Fibroblast of lung (primary cell): ENCODE results near the gene TMEM178A. TPM values are rescaled to one million over a fixed set of nuclear protein-coding genes. Genes with fewer than 3 reads are reported as not detected.

Experiments
- DNase-seq, 2 donors: peaks; one replicate each; pipeline versions ENCODE4 v3.0.0 to v3.0.0-alpha.2; 2010; ENCODE audit warnings: low read depth in 2 of 2
- H2AFZ ChIP-seq: 2 replicates; pipeline ENCODE4 v1.5.1; 2012; ENCODE audit warnings: low read length, control low read depth, inconsistent platforms
- H3K27ac ChIP-seq: 2 replicates; pipeline ENCODE4 v1.5.1; 2011; ENCODE audit warnings: low read length, control low read depth; ENCODE audit not compliant: insufficient read depth
- H3K27me3 ChIP-seq: 2 replicates; pipeline ENCODE4 v1.5.1; 2011; ENCODE audit warnings: mild to moderate bottlenecking, low read length; ENCODE audit not compliant: control insufficient read depth, insufficient read depth
- H3K36me3 ChIP-seq: 2 replicates; pipeline ENCODE4 v1.5.1; 2011; ENCODE audit warnings: low read length; ENCODE audit not compliant: control insufficient read depth, insufficient read depth
- H3K4me1 ChIP-seq: 2 replicates; pipeline ENCODE4 v1.5.1; 2011; ENCODE audit warnings: low read length; ENCODE audit not compliant: control insufficient read depth, insufficient read depth; ENCODE audit errors: extremely low read depth
- H3K4me2 ChIP-seq: 2 replicates; pipeline ENCODE4 v1.5.1; 2011; ENCODE audit warnings: low read length, control low read depth; ENCODE audit not compliant: insufficient read depth; ENCODE audit errors: extremely low read depth
- H3K4me3 ChIP-seq, 4 experiments: fragments of 200-600 bp in 1 of 4; sonication (generic) in 1 of 4; replicated peaks in 1 of 4; 2 replicates each; pipeline ENCODE4 v1.5.1; 2011 to 2016; ENCODE audit warnings: low read length in 4 of 4, low read depth in 3 of 4, mild to moderate bottlenecking in 3 of 4, control low read depth in 2 of 4, inconsistent platforms in 1 of 4, mixed read lengths in 1 of 4; ENCODE audit not compliant: insufficient read depth in 1 of 4; ENCODE audit errors: control extremely low read depth in 1 of 4
- H3K79me2 ChIP-seq: 2 replicates; pipeline ENCODE4 v1.5.1; 2012; ENCODE audit warnings: mild to moderate bottlenecking, low read length, inconsistent platforms; ENCODE audit not compliant: control insufficient read depth, insufficient read depth
- H3K9ac ChIP-seq: 2 replicates; pipeline ENCODE4 v1.5.1; 2011; ENCODE audit warnings: mild to moderate bottlenecking, low read length, control low read depth; ENCODE audit not compliant: insufficient read depth
- H3K9me3 ChIP-seq: 2 replicates; pipeline ENCODE4 v1.5.1; 2012; ENCODE audit warnings: low read depth, low read length; ENCODE audit not compliant: control insufficient read depth, insufficient read depth
- H4K20me1 ChIP-seq: 2 replicates; pipeline ENCODE4 v1.5.1; 2011; ENCODE audit warnings: low read length; ENCODE audit not compliant: control insufficient read depth, insufficient read depth; ENCODE audit errors: extremely low read depth
- EZH2 ChIP-seq: IDR thresholded peaks from 2 replicates; pipeline ENCODE4 v1.5.1; 2012; ENCODE audit warnings: low read length, control low read depth, mild to moderate bottlenecking; ENCODE audit errors: missing control alignments
- polyA plus RNA-seq, 2 donors: library from polyadenylated mRNA; depleted of rRNA in 1 of 2; stranded (reverse) in 1 of 2; unstranded in 1 of 2; fragments of >200 nt; gene quantifications; 2 replicates each; pipeline ENCODE4 v1.2.1, GENCODE V29; 2011 to 2012; ENCODE audit warnings: missing spikeins in 1 of 2
- total RNA-seq: library from RNA; depleted of rRNA; stranded (reverse); fragments of >200 nt; gene quantifications from 2 replicates; pipeline ENCODE4 v1.2.1, GENCODE V29; 2014
- TF ChIP-seq, protein P1 (sequence below), 2 donors: IDR thresholded peaks in 1 of 2; conservative IDR thresholded peaks in 1 of 2; 1 replicate in 1 of 2; 2 replicates in 1 of 2; pipeline ENCODE4 v1.5.1; 2011 to 2012; ENCODE audit warnings: low read length in 2 of 2, control low read depth in 1 of 2, inconsistent platforms in 1 of 2, low read depth in 1 of 2, mild to moderate bottlenecking in 1 of 2

TMEM178A gene
- total and polyA plus RNA-seq, 2 donors (not counting 1 experiment from before 2014, with no cell fraction given): 1.5 to 6.9 TPM

DNA sequence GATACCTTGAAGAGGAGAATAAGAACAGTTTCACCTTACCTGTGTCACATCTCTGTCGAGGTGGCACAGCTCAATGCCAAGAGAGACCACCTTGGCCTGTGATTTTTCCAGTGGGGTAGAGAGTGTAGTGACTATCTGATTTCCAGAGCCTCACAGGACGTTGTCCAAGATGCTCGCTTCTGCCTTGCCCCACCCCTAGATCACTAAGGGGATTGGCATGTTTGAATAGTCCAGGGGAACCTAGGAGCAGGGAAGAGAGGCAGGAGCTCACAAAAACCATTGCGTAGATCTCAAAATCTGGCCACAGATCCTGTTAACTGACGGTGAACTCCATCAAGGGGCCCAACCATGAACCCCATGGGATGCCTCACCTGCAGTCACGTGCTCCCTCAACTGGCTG is 24.2 kb downstream of the TMEM178A start:
- H3K9ac ChIP-seq: no peak overlapping the region
- no peak overlapping the region for H3K27ac ChIP-seq
- no peaks in the 10 kb centered on the region for H3K79me2 ChIP-seq
- no peak for DNase-seq
- no peaks in the 10 kb centered on the region for H3K4me1 ChIP-seq
- H4K20me1 ChIP-seq: no peaks in the 10 kb centered on the region
- H2AFZ ChIP-seq: no peak overlapping the region
- H3K4me2 ChIP-seq: no peak overlapping the region
- no peak for TF ChIP-seq EZH2
- TF ChIP-seq, protein P1, sequence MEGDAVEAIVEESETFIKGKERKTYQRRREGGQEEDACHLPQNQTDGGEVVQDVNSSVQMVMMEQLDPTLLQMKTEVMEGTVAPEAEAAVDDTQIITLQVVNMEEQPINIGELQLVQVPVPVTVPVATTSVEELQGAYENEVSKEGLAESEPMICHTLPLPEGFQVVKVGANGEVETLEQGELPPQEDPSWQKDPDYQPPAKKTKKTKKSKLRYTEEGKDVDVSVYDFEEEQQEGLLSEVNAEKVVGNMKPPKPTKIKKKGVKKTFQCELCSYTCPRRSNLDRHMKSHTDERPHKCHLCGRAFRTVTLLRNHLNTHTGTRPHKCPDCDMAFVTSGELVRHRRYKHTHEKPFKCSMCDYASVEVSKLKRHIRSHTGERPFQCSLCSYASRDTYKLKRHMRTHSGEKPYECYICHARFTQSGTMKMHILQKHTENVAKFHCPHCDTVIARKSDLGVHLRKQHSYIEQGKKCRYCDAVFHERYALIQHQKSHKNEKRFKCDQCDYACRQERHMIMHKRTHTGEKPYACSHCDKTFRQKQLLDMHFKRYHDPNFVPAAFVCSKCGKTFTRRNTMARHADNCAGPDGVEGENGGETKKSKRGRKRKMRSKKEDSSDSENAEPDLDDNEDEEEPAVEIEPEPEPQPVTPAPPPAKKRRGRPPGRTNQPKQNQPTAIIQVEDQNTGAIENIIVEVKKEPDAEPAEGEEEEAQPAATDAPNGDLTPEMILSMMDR (conservative IDR thresholded peaks at IDR 0.05 in 1 of 2, IDR thresholded peaks at IDR 0.05 in 1 of 2; ENCODE audit: low read depth in 1 of 2, low read length in 2 of 2): no peak
- no peaks in the 10 kb centered on the region for H3K9me3 ChIP-seq
- no peak overlapping the region for H3K4me3 ChIP-seq
- no peaks in the 10 kb centered on the region for H3K27me3 ChIP-seq
- H3K36me3 ChIP-seq: no peaks in the 10 kb centered on the region

DNA sequence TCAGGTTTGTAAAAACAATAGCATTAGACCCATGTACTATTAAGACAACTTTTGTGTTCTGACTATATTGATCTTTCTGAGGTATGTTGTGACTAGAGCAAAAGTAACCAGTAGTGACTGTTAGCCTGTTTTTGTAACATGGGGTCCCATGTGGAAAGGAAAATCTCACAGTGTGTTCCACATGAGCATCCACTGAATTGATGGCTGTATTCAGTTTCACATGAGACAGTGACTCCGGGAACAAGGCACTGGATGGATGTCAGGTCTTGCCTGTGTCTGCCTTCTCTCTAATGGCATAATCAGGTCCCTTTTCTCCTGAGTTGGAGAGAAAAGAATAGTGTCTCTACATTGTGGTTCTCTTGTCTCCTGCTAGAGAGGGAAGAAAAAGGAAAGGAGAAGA is 27.5 kb downstream of the TMEM178A start:
- no peak for DNase-seq
- Histone ChIP-seq H3K79me2 (no peaks in the 10 kb centered on the region), H3K9me3 (no peaks in the 10 kb centered on the region), H3K9ac (no peak overlapping the region), H3K27ac (no peak overlapping the region), H3K36me3 (no peaks in the 10 kb centered on the region), H3K4me1 (peaks cover 3% of the 10 kb centered on the region), H4K20me1 (no peaks in the 10 kb centered on the region), H2AFZ (no peak overlapping the region), H3K4me3 (no peak overlapping the region), H3K4me2 (no peak overlapping the region), H3K27me3 (no peaks in the 10 kb centered on the region)
- TF ChIP-seq EZH2: no peak
- TF ChIP-seq, protein P1 (conservative IDR thresholded peaks at IDR 0.05 in 1 of 2, IDR thresholded peaks at IDR 0.05 in 1 of 2; ENCODE audit: low read depth in 1 of 2, low read length in 2 of 2): no peak

DNA sequence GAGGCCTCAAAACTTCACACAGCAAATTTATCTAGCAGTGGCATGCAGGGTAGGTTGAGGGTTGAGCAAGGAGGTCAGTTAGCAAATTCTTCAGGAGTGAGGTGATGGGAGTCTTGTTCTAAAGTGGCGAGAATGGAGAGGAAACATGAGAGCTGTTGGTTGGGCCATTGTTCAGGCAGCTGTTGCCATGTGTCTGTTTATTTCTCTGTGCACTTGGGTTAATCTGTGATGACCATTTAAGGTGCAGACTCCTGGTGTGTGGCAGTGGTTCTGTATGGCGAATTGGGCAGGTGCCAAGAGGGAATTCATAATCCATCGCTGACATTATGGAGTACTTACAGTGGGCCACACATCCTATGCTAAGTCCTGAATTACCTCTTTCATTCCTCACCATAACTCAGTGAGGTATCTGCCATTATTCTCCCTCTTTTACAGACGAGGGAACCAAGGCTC is 30.4 kb downstream of the TMEM178A start:
- H3K9me3 ChIP-seq: no peaks in the 10 kb centered on the region
- H3K27me3 ChIP-seq: no peaks in the 10 kb centered on the region
- no peak overlapping the region for H3K9ac ChIP-seq
- H3K4me2 ChIP-seq: no peak overlapping the region
- peak overlapping the region; percentile 8 for H3K27ac ChIP-seq
- TF ChIP-seq EZH2: no peak
- TF ChIP-seq, protein P1 (conservative IDR thresholded peaks at IDR 0.05 in 1 of 2, IDR thresholded peaks at IDR 0.05 in 1 of 2; ENCODE audit: low read depth in 1 of 2, low read length in 2 of 2): no peak
- no peaks in the 10 kb centered on the region for H3K36me3 ChIP-seq
- H3K4me3 ChIP-seq: no peak overlapping the region
- peak; percentile 85 to 95 for DNase-seq
- H4K20me1 ChIP-seq: no peaks in the 10 kb centered on the region
- no peak overlapping the region for H2AFZ ChIP-seq
- peaks cover 3% of the 10 kb centered on the region for H3K4me1 ChIP-seq
- H3K79me2 ChIP-seq: no peaks in the 10 kb centered on the region
